H1 (cell line): ENCODE measurements around the gene MBIP. TPM values are rescaled to one million over a fixed set of nuclear protein-coding genes. Genes with fewer than 3 reads are reported as not detected.

Experiments used
- CTCF ChIA-PET: fragments of 300-600 bp; sonication (Branson Sonifier 250); formaldehyde crosslinking; loops from one replicate; lab custom pipeline; 2021; ENCODE audit not compliant: partially characterized antibody; lab: Charles Lee
- POLR2A ChIA-PET: fragments of 300-600 bp; sonication (Branson Sonifier 250); formaldehyde crosslinking; loops from one replicate; lab custom pipeline; 2021; ENCODE audit warnings: inconsistent platforms; ENCODE audit not compliant: partially characterized antibody; lab: Charles Lee
- DNase-seq, 2 experiments: peaks; one replicate each; pipeline versions ENCODE4 v3.0.0 to v3.0.0-alpha.2; 2010 to 2022; ENCODE audit warnings: low spot score in 2 of 2, low read depth in 1 of 2, mixed read lengths in 1 of 2
- FAIRE-seq: peaks from 2 replicates; lab custom pipeline; 2011; peaks lifted over from hg19 to GRCh38; lab: Jason Lieb, UNC
- H2AFZ ChIP-seq: 2 replicates; pipeline ENCODE4 v1.8.1; 2012; ENCODE audit warnings: low read length, inconsistent platforms
- H2AK5ac ChIP-seq: 2 replicates; pipeline ENCODE4 v1.6.1; 2013; ENCODE audit warnings: low read depth, low read length
- H2BK120ac ChIP-seq: replicated peaks from 2 replicates; pipeline ENCODE3; 2013; ENCODE audit warnings: low read depth, low read length, inconsistent platforms
- H2BK12ac ChIP-seq: 2 replicates; pipeline ENCODE4 v1.6.1; 2013; ENCODE audit warnings: low read depth, low read length
- H2BK15ac ChIP-seq: 2 replicates; pipeline ENCODE4 v1.6.1; 2013; ENCODE audit warnings: low read length
- H2BK20ac ChIP-seq: 2 replicates; pipeline ENCODE4 v1.6.1; 2013; ENCODE audit warnings: low read length
- H2BK5ac ChIP-seq: 2 replicates; pipeline ENCODE4 v1.6.1; 2013; ENCODE audit warnings: low read depth, low read length
- H3K14ac ChIP-seq: 2 replicates; pipeline ENCODE4 v1.6.1; 2013; ENCODE audit warnings: inconsistent platforms; ENCODE audit not compliant: insufficient read length
- H3K18ac ChIP-seq: 2 replicates; pipeline ENCODE4 v1.6.1; 2013; ENCODE audit warnings: low read length; ENCODE audit errors: extremely low read depth
- H3K23ac ChIP-seq: 2 replicates; pipeline ENCODE4 v1.6.1; 2013; ENCODE audit warnings: inconsistent platforms; ENCODE audit not compliant: insufficient read length
- H3K23me2 ChIP-seq: 2 replicates; pipeline ENCODE4 v1.6.1; 2013; ENCODE audit warnings: low read depth, low read length
- H3K27ac ChIP-seq: 2 replicates; pipeline ENCODE4 v1.6.1; 2011; ENCODE audit warnings: low read depth, low read length, inconsistent platforms
- H3K27me3 ChIP-seq, 4 experiments: replicated peaks in 1 of 4; 1 replicate in 1 of 4; 2 replicates in 3 of 4; pipeline versions ENCODE4 v1.6.1 to v1.8.1; 2011 to 2013; ENCODE audit warnings: low read length in 3 of 4, mild to moderate bottlenecking in 3 of 4, inconsistent platforms in 2 of 4, mixed read lengths in 2 of 4, moderate library complexity in 1 of 4; ENCODE audit not compliant: control insufficient read depth in 3 of 4, insufficient read depth in 3 of 4; ENCODE audit errors: extremely low read depth in 1 of 4
- H3K36me3 ChIP-seq, 4 experiments: 2 replicates each; pipeline versions ENCODE4 v1.6.1 to v1.8.1; 2011 to 2013; ENCODE audit warnings: mild to moderate bottlenecking in 4 of 4, low read length in 3 of 4, moderate library complexity in 2 of 4, control low read depth in 1 of 4, inconsistent platforms in 1 of 4; ENCODE audit not compliant: insufficient read depth in 4 of 4, control insufficient read depth in 2 of 4
- H3K4ac ChIP-seq: replicated peaks from 2 replicates; pipeline ENCODE3; 2013; ENCODE audit warnings: low read length, low read depth, mixed read lengths, inconsistent platforms; ENCODE audit not compliant: insufficient read length
- H3K4me1 ChIP-seq, 4 experiments: replicated peaks in 1 of 4; 1 replicate in 1 of 4; 2 replicates in 3 of 4; pipeline versions ENCODE4 v1.6.1 to v1.8.1; 2011 to 2013; ENCODE audit warnings: low read length in 3 of 4, inconsistent platforms in 2 of 4, mixed read lengths in 1 of 4; ENCODE audit not compliant: insufficient read depth in 4 of 4, control insufficient read depth in 3 of 4
- H3K4me2 ChIP-seq, 2 experiments: 2 replicates each; pipeline versions ENCODE4 v1.6.1 to v1.8.1; 2011 to 2013; ENCODE audit warnings: low read depth in 2 of 2, low read length in 2 of 2, control low read depth in 1 of 2, inconsistent platforms in 1 of 2, mild to moderate bottlenecking in 1 of 2; ENCODE audit not compliant: insufficient read depth in 1 of 2
- H3K4me3 ChIP-seq, 4 experiments: fragments of 200-600, 300-600 bp in 1 of 4; sonication (generic), shearing (Covaris generic), sonication (Bioruptor Twin) in 1 of 4; 2 replicates each; pipeline versions ENCODE4 v1.5.1 to v1.8.1; 2011 to 2016; ENCODE audit warnings: low read length in 4 of 4, low read depth in 3 of 4, control low read depth in 2 of 4, inconsistent platforms in 2 of 4, mild to moderate bottlenecking in 2 of 4, mixed read lengths in 1 of 4, moderate library complexity in 1 of 4; ENCODE audit not compliant: insufficient read depth in 2 of 4; ENCODE audit errors: extremely low read depth in 1 of 4
- H3K56ac ChIP-seq: replicated peaks from 2 replicates; pipeline ENCODE3; 2013; ENCODE audit warnings: low read depth, mild to moderate bottlenecking, mixed read lengths, low read length, inconsistent platforms; ENCODE audit not compliant: insufficient read length
- H3K79me1 ChIP-seq: 2 replicates; pipeline ENCODE4 v1.6.1; 2013; ENCODE audit warnings: low read depth, low read length, control low read depth
- H3K79me2 ChIP-seq, 2 experiments: 2 replicates each; pipeline versions ENCODE4 v1.6.1 to v1.8.1; 2012 to 2013; ENCODE audit warnings: low read length in 2 of 2, mild to moderate bottlenecking in 2 of 2, inconsistent platforms in 1 of 2; ENCODE audit not compliant: insufficient read depth in 2 of 2, control insufficient read depth in 1 of 2
- H3K9ac ChIP-seq, 4 experiments: replicated peaks in 1 of 4; 1 replicate in 1 of 4; 2 replicates in 3 of 4; pipeline versions ENCODE4 v1.6.1 to v1.8.1; 2011 to 2013; ENCODE audit warnings: low read depth in 3 of 4, low read length in 3 of 4, control low read depth in 2 of 4, mild to moderate bottlenecking in 2 of 4, moderate library complexity in 2 of 4, inconsistent platforms in 1 of 4; ENCODE audit errors: extremely low read depth in 1 of 4
- H3K9me3 ChIP-seq, 2 experiments: 2 replicates each; pipeline versions ENCODE4 v1.6.1 to v1.8.1; 2012 to 2013; ENCODE audit warnings: mild to moderate bottlenecking in 2 of 2, moderate library complexity in 2 of 2, control low read depth in 1 of 2, inconsistent platforms in 1 of 2, low read depth in 1 of 2, low read length in 1 of 2, mixed read lengths in 1 of 2; ENCODE audit not compliant: insufficient read depth in 2 of 2
- H4K20me1 ChIP-seq, 2 experiments: replicated peaks in 1 of 2; 2 replicates each; pipeline versions ENCODE3 to v1.8.1; 2011 to 2013; ENCODE audit warnings: inconsistent platforms in 2 of 2, low read length in 2 of 2, mild to moderate bottlenecking in 1 of 2; ENCODE audit not compliant: insufficient read depth in 2 of 2, control insufficient read depth in 1 of 2
- H4K5ac ChIP-seq: 2 replicates; pipeline ENCODE4 v1.6.1; 2013; ENCODE audit warnings: low read length, low read depth, mixed read lengths, inconsistent platforms; ENCODE audit not compliant: insufficient read length
- H4K8ac ChIP-seq: 2 replicates; pipeline ENCODE4 v1.8.0; 2013; ENCODE audit warnings: mild to moderate bottlenecking, moderate library complexity, low read length, inconsistent platforms; ENCODE audit not compliant: insufficient read depth; ENCODE audit errors: extremely low read depth
- H4K91ac ChIP-seq: replicated peaks from 2 replicates; pipeline ENCODE3; 2013; ENCODE audit warnings: low read length, mixed read lengths, inconsistent platforms; ENCODE audit not compliant: insufficient read length
- BACH1 ChIP-seq: IDR thresholded peaks from 2 replicates; pipeline ENCODE4 v1.6.1; 2012; ENCODE audit warnings: low read length, improper control_type of control experiment
- CBX8 ChIP-seq: fragments of 300-800, 300-1000 bp; sonication (generic); IDR thresholded peaks from 2 replicates; pipeline ENCODE4 v1.7.1; 2016; ENCODE audit warnings: low read depth, low read length, borderline replicate concordance
- GABPA ChIP-seq: IDR thresholded peaks from 2 replicates; pipeline ENCODE4 v1.6.1; 2011; ENCODE audit warnings: mild to moderate bottlenecking, low read length, moderate library complexity, borderline replicate concordance; ENCODE audit not compliant: insufficient read depth
- GTF2F1 ChIP-seq: IDR thresholded peaks from 2 replicates; pipeline ENCODE4 v1.6.1; 2012; ENCODE audit warnings: low read depth, low read length, improper control_type of control experiment, borderline replicate concordance
- HDAC6 ChIP-seq: IDR thresholded peaks from one replicate; pipeline ENCODE4 v1.7.1; 2012; ENCODE audit warnings: low read depth, mild to moderate bottlenecking, inconsistent platforms, low read length, moderate library complexity
- JUN ChIP-seq: IDR thresholded peaks from 2 replicates; pipeline ENCODE4 v1.6.1; 2011; ENCODE audit warnings: low read depth, mild to moderate bottlenecking, improper control_type of control experiment, low read length
- JUND ChIP-seq: IDR thresholded peaks from 2 replicates; pipeline ENCODE4 v1.6.1; 2011; ENCODE audit warnings: mild to moderate bottlenecking, improper control_type of control experiment, low read length
- KDM4A ChIP-seq: IDR thresholded peaks from one replicate; pipeline ENCODE4 v1.7.1; 2012; ENCODE audit warnings: low read depth, mild to moderate bottlenecking, moderate library complexity, low read length, inconsistent platforms; ENCODE audit not compliant: severe bottlenecking
- KDM5A ChIP-seq: fragments of 200-600 bp; IDR thresholded peaks from 2 replicates; pipeline ENCODE4 v1.7.1; 2012; ENCODE audit warnings: mild to moderate bottlenecking, low read length, inconsistent platforms, mixed read lengths
- NANOG ChIP-seq: IDR thresholded peaks from 2 replicates; pipeline ENCODE4 v1.6.1; 2011; ENCODE audit warnings: low read length, low read depth, mild to moderate bottlenecking, inconsistent platforms; ENCODE audit not compliant: insufficient read depth, poor library complexity, severe bottlenecking
- POU5F1 ChIP-seq: IDR thresholded peaks from 2 replicates; pipeline ENCODE4 v1.6.1; 2011; ENCODE audit warnings: low read depth, mild to moderate bottlenecking, low read length, moderate library complexity
- RAD21 ChIP-seq, 2 experiments: IDR thresholded peaks in 1 of 2; conservative IDR thresholded peaks in 1 of 2; 2 replicates each; pipeline ENCODE4 v1.6.1; 2011; ENCODE audit warnings: low read depth in 2 of 2, low read length in 2 of 2, improper control_type of control experiment in 1 of 2, inconsistent platforms in 1 of 2, mild to moderate bottlenecking in 1 of 2, moderate library complexity in 1 of 2
- RNF2 ChIP-seq: fragments of 200-900, 300-1000 bp; sonication (generic); IDR thresholded peaks from 2 replicates; pipeline ENCODE4 v1.7.1; 2016; ENCODE audit warnings: borderline replicate concordance, low read depth, mild to moderate bottlenecking, antibody characterized with exemption, low read length; ENCODE audit not compliant: poor library complexity, severe bottlenecking; ENCODE audit errors: missing control alignments
- SRF ChIP-seq: IDR thresholded peaks from 2 replicates; pipeline ENCODE4 v1.6.1; 2011; ENCODE audit warnings: mild to moderate bottlenecking, low read depth, low read length, moderate library complexity
- WGBS, 2 experiments: shearing (Covaris generic) in 1 of 2; methylation state at CpG; one replicate each; pipeline versions ENCODE4 v1.1.6 to v1.1.7; 2013 to 2015; ENCODE audit warnings: low lambda C conversion rate in 2 of 2, mixed read lengths in 2 of 2, inconsistent platforms in 1 of 2, low coverage in 1 of 2, missing lambda C conversion rate in 1 of 2; ENCODE audit not compliant: insufficient replicate concordance in 2 of 2, insufficient coverage in 1 of 2, insufficient read length in 1 of 2; ENCODE audit errors: extremely low coverage in 1 of 2, missing lambda C conversion rate in 1 of 2; 5-methylcytosine and 5-hydroxymethylcytosine counted together
- polyA plus RNA-seq, 7 experiments: library from polyadenylated mRNA; depleted of rRNA in 3 of 7; stranded (reverse) in 5 of 7; unstranded in 2 of 7; fragments of >200 nt in 5 of 7; fragments of 200-250 nt in 2 of 7; gene quantifications; 1 replicate in 5 of 7; 2 replicates in 1 of 7; 4 replicates in 1 of 7; pipeline versions ENCODE4 v1.2.1 to v1.2.3, GENCODE V29; 2011 to 2013; ENCODE audit warnings: missing spikeins in 2 of 7, mixed read lengths in 2 of 7
- total RNA-seq: library from RNA; stranded (reverse); fragmentation: NEBNext Ultra II Directional; extraction: Animal tissue kit (Norgen Biotek cat#: 25700); gene quantifications from 2 replicates; pipeline ENCODE4 v1.2.1, GENCODE V29; 2021

MBIP gene
- total and polyA plus RNA-seq, 2 of the 8 experiments (the other 6 are each of a cell fraction or from before 2014, with no cell fraction given) = 15.0 to 27.4 TPM

DNA sequence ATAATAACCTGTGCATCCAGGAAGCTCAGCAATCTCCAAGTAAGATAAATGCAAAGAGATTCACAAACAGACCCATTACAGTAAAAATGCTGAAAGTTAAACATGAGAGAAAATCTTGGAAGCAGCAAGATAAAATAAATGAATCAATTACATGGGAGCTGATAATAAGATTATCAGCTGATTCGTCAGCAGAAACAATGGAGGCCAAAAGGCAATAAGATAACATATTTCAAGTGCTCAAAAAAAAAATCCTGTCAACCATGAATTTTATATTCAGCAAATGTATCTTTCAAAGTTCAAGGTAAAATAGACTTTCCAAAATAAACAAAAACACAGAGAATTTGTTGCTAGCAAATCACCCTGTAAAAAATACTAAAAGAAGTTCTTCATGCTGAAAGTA, 36.4 kb upstream of the MBIP start:
- Histone ChIP-seq H3K23ac (no peak overlapping the region), H3K36me3 (no peaks in the 10 kb centered on the region), H3K4me3 (no peak overlapping the region), H4K8ac (no peak overlapping the region), H3K79me1 (no peaks in the 10 kb centered on the region), H2BK120ac (no peak overlapping the region), H4K20me1 (no peaks in the 10 kb centered on the region), H3K23me2 (no peaks in the 10 kb centered on the region), H2BK5ac (no peak overlapping the region), H3K4ac (no peak overlapping the region), H3K4me2 (no peak overlapping the region), H3K14ac (no peak overlapping the region), H3K4me1 (no peaks in the 10 kb centered on the region), H2BK12ac (no peak overlapping the region), H2BK20ac (no peak overlapping the region), H2AFZ (no peak overlapping the region), H3K18ac (no peak overlapping the region), H4K91ac (no peak overlapping the region), H2AK5ac (no peak overlapping the region), H3K9ac (no peak overlapping the region), H4K5ac (no peak overlapping the region), H3K79me2 (no peaks in the 10 kb centered on the region), H3K27me3 (no peaks in the 10 kb centered on the region), H2BK15ac (no peak overlapping the region), H3K27ac (no peak overlapping the region), H3K9me3 (peaks cover 3% of the 10 kb centered on the region in 2 experiments; a peak in 2 of 4 replicates), H3K56ac (no peak overlapping the region)
- WGBS, 2 experiments = 88% methylated on average over 1 of the region's 1 CpG; no CpG with 5 or more reads in 1 of the 2 experiments
- FAIRE-seq = no peak
- POLR2A ChIA-PET = no interaction called here
- no peak for DNase-seq
- CTCF ChIA-PET = no interaction called here
- TF ChIP-seq SRF (no peak), CBX8 (no peak), GABPA (no peak), KDM5A (no peak), RAD21 (IDR thresholded peaks at IDR 0.05 in 1 of 2, conservative IDR thresholded peaks at IDR 0.05 in 1 of 2; ENCODE audit: low read depth in 2 of 2, low read length in 2 of 2) (no peak), HDAC6 (no peak), GTF2F1 (no peak), BACH1 (no peak), JUN (no peak), JUND (no peak), KDM4A (no peak), NANOG (no peak), RNF2 (no peak), POU5F1 (no peak)
